ENCODE data around the gene NEK5.

- no peak for TF ChIP-seq CSRNP3 (CRISPR knock-in tag; IDR thresholded peaks at IDR 0.05)
- no peak for TF ChIP-seq PATZ1 (CRISPR knock-in tag; IDR thresholded peaks at IDR 0.05; ENCODE audit: borderline replicate concordance)
- TF ChIP-seq RARB (CRISPR knock-in tag; IDR thresholded peaks at IDR 0.05) = no peak
- TF ChIP-seq POU6F1 (CRISPR knock-in tag; IDR thresholded peaks at IDR 0.05; ENCODE audit: borderline replicate concordance, low read depth) = no peak
Observed at GRCh38 chr13:52006523-52007245, 122.2 kb downstream of the NEK5 start.

All from SK-N-SH treated with all-trans-retinoic acid at 6 μM for 48 hours (cell line).